Measurements from ENCODE around the gene PAGE3.

Gene PAGE3, protein sequence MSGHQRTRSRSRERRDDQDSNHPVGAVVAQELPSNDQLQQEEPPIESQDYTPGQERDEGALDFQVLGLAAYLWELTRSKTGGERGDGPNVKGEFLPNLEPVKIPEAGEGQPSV

DNA sequence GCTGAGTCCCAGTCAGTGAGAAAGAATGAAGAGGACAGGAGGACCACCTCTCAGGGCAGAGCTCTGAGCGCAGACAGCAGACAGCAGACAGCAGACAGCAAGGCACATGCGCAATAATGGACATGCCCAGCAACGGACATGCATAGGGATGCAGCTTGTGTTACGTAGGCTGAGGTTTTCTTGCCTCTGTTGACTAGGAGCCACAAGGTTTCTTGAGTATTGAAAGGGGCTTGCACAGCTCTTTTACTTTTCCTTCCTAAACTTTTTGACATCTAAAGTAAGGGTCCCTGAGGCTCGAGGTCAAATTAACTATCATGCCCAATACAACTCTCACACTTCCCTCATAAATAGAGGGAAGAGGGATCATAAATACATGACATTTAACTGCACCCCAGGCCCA is at the start of gene PAGE3:
PAGE3 (minus strand) TSS at position 101 of the 400 bp plus-strand sequence. CDS start 1,013 bp downstream, outside the sequence.
- H3K4me3 ChIP-seq (ENCODE audit: low read depth, low read length): no peak within 1 kb of the TSS
- TF ChIP-seq, protein P1, sequence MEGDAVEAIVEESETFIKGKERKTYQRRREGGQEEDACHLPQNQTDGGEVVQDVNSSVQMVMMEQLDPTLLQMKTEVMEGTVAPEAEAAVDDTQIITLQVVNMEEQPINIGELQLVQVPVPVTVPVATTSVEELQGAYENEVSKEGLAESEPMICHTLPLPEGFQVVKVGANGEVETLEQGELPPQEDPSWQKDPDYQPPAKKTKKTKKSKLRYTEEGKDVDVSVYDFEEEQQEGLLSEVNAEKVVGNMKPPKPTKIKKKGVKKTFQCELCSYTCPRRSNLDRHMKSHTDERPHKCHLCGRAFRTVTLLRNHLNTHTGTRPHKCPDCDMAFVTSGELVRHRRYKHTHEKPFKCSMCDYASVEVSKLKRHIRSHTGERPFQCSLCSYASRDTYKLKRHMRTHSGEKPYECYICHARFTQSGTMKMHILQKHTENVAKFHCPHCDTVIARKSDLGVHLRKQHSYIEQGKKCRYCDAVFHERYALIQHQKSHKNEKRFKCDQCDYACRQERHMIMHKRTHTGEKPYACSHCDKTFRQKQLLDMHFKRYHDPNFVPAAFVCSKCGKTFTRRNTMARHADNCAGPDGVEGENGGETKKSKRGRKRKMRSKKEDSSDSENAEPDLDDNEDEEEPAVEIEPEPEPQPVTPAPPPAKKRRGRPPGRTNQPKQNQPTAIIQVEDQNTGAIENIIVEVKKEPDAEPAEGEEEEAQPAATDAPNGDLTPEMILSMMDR (IDR thresholded peaks at IDR 0.05; ENCODE audit: low read depth, low read length): no peak

DNA sequence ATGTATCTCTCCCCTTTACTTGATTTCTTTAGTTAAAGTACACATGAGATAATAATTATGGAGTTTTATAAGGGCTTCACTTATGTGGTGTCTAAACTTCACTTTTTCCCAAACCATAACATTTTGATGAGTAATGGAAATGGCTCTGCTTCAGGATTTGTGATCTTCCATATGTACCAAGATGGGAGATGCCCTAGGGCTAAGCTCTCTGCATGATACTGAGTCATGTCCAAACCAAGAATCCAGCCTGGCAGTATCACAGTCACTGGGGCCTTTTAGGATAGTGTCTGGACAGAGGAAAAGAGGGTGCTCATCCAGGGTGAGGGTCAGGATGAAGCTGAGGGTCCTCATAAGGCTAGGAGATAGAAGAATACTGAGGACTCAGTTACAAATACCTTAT is 47.9 kb upstream of the PAGE3 start:
- no peak overlapping the region for H3K4me3 ChIP-seq (ENCODE audit: low read depth, low read length)
- TF ChIP-seq, protein P1 (IDR thresholded peaks at IDR 0.05; ENCODE audit: low read depth, low read length): no peak

DNA sequence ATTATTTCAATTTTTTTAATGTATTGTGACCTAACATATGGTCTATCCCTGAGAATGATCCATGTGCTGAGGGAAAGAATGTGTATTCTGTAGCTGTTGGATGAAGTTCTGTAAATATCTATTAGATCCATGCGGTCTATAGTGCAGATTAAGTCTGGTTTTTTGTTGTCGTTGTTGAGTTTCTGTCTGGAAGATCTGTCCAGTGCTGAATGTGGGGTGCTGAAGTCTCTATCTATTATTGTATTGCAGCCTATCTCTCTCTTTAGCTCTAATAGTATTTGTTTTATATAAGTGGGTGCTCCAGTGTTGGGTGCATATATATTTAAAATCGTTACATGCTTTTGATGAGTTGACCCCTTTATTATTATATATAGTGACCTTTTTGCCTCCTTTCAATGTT is 26.2 kb upstream of the PAGE3 start:
- TF ChIP-seq, protein P1 (IDR thresholded peaks at IDR 0.05; ENCODE audit: low read depth, low read length): no peak
- no peak overlapping the region for H3K4me3 ChIP-seq (ENCODE audit: low read depth, low read length)

DNA sequence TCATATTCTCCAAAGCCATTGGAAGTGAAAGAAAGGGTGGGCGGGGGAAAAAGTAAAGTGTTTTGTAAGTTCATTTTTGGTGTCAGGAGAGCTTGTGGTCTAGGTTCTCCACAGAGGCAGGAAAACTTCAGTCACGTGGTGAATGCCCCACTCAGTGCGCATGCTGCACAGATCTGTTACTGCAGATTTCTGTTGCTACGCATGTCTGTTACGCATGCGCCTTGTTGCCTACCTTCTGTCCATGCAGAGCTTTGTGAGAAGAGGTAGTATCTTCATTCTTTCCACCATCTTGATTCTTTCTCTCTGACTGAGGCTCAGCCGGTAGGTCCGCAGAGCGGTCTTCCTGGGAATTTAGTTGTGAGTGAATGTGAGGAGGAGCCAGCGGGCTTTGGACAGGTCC is 15.1 kb upstream of the PAGE3 start:
- TF ChIP-seq, protein P1 (IDR thresholded peaks at IDR 0.05; ENCODE audit: low read depth, low read length): no peak
- H3K4me3 ChIP-seq (ENCODE audit: low read depth, low read length): no peak overlapping the region

DNA sequence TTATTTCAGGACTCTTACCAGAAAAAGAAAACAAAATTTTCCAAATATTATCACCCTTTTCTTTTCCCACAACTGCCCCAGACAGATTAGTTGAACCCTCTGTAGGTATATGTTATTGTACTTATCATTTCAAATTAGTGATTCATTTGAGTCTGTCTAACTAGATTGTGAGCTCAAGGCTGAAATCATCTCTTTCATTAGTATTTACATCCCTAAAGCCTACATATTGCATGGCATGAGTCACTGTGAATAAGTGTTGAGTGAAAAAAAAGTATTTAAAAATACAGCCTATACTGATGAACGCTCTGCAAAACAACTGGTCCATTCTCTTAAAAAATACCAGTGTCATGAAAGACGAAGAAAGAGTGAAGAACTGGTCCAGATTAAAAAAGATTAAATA is 3.9 kb downstream of the PAGE3 start:
- no peak overlapping the region for H3K4me3 ChIP-seq (ENCODE audit: low read depth, low read length)
- TF ChIP-seq, protein P1 (IDR thresholded peaks at IDR 0.05; ENCODE audit: low read depth, low read length): no peak

DNA sequence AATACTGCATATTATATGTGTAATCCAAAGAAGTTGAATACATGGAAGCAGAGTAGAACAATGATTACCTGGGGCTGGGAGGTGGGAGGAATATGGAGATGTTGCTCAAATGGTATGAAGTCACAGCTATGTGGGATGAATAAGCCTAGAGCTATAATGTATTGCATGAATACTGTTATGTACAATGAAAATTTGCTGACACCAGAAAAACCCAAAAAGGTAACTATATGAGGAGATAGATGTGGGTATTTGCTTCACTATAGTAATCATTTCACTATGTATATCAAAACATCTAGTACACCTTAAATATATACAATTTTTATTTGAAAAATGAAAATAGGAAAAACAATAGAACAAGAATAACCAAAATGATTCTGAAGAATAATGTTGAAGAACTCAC is 11.2 kb downstream of the PAGE3 start:
- H3K4me3 ChIP-seq (ENCODE audit: low read depth, low read length): no peak overlapping the region
- TF ChIP-seq, protein P1 (IDR thresholded peaks at IDR 0.05; ENCODE audit: low read depth, low read length): no peak

DNA sequence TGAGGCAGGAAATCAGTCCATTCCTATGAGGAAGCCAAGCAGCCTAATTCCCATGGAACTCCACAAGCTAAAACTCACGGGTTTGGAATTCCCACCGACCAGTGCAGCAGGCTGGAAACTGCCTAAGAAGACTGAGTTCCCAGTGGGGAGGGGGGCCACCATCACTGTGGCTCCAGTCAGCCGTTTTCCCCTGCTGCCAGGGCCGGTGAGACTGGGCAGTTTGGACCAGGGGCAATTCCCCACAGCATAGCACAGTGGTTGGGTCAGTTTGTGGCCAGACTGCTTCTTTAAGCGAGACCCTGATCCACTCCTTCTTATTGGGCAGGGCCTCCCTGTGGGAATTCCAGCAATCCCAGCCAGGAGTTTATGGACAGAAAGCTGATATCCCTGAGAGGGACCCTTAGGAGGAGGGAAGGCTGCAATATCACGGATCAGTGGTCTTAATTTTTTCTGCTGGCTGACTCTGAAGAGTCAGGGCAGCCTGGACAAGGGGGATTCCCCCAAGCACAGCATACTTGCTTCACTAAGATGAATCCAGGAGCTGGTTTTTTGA is 23.9 kb downstream of the PAGE3 start:
- no peak overlapping the region for H3K4me3 ChIP-seq (ENCODE audit: low read depth, low read length)
- TF ChIP-seq, protein P1 (IDR thresholded peaks at IDR 0.05; ENCODE audit: low read depth, low read length): no peak

Data from WI38 (cell line).